Stimulated activated CD4-positive, alpha-beta T cell treated with anti-CD3 and anti-CD28 coated beads, Interleukin-2, amount 100 ng/mL, for 48 hours (primary cell): ENCODE measurements around the gene IGSF3.
"Not testable (repeated sequence)": the region's sequence is repeated elsewhere in the genome, so short reads cannot be mapped to it uniquely, and the experiment has no call there.

ENCODE experiments used
- DNase-seq, 2 donors: peaks; one replicate each; pipeline ENCODE4 v3.0.0-alpha.2; 2020

The IGSF3 gene

GRCh38 chr1:116627357-116627756 lies 40.2 kb downstream of the IGSF3 start:
- DNase-seq: not testable (repeated sequence)

- not testable (repeated sequence) for DNase-seq
Measured at GRCh38 chr1:116626915-116627314, 40.6 kb downstream of the IGSF3 start.

GRCh38 chr1:116625155-116625554 lies 42.4 kb downstream of the IGSF3 start:
- not testable (repeated sequence) for DNase-seq

GRCh38 chr1:116624040-116624439 lies 43.5 kb downstream of the IGSF3 start:
- DNase-seq: no peak

- DNase-seq: not testable (repeated sequence)
Measured at GRCh38 chr1:116622496-116622895, 45.0 kb downstream of the IGSF3 start.

- DNase-seq: not testable (repeated sequence)
Measured at GRCh38 chr1:116621756-116622155, 45.8 kb downstream of the IGSF3 start.

- not testable (repeated sequence) for DNase-seq
Measured at GRCh38 chr1:116620392-116620791, 47.1 kb downstream of the IGSF3 start.

GRCh38 chr1:116619106-116619505 lies 48.4 kb downstream of the IGSF3 start:
- not testable (repeated sequence) for DNase-seq

GRCh38 chr1:116617808-116618207 lies 49.7 kb downstream of the IGSF3 start:
- DNase-seq: not testable (repeated sequence)

GRCh38 chr1:116613825-116614224 lies 53.7 kb downstream of the IGSF3 start:
- not testable (repeated sequence) for DNase-seq

- DNase-seq: not testable (repeated sequence)
Measured at GRCh38 chr1:116609801-116610371, 57.6 kb downstream of the IGSF3 start.

GRCh38 chr1:116608841-116609240 lies 58.7 kb downstream of the IGSF3 start:
- DNase-seq: not testable (repeated sequence)

- DNase-seq: not testable (repeated sequence)
Measured at GRCh38 chr1:116608151-116608550, 59.4 kb downstream of the IGSF3 start.

GRCh38 chr1:116607463-116607862 lies 60.1 kb downstream of the IGSF3 start:
- DNase-seq: not testable (repeated sequence)

GRCh38 chr1:116606067-116606466 lies 61.5 kb downstream of the IGSF3 start:
- DNase-seq: not testable (repeated sequence)

- DNase-seq: no peak
Measured at GRCh38 chr1:116605315-116605714, 62.2 kb downstream of the IGSF3 start.

- not testable (repeated sequence) for DNase-seq
Measured at GRCh38 chr1:116604408-116604807, 63.1 kb downstream of the IGSF3 start.

- not testable (repeated sequence) for DNase-seq
Measured at GRCh38 chr1:116603646-116604045, 63.9 kb downstream of the IGSF3 start.

- DNase-seq: not testable (repeated sequence)
Measured at GRCh38 chr1:116599369-116599768, 68.2 kb downstream of the IGSF3 start.

- not testable (repeated sequence) for DNase-seq
Measured at GRCh38 chr1:116598420-116599036, 69.0 kb downstream of the IGSF3 start.

- not testable (repeated sequence) for DNase-seq
Measured at GRCh38 chr1:116597388-116597787, 70.1 kb downstream of the IGSF3 start.

- not testable (repeated sequence) for DNase-seq
Measured at GRCh38 chr1:116596742-116597307, 70.7 kb downstream of the IGSF3 start.

- DNase-seq: peak; percentile 36 to 52
Measured at GRCh38 chr1:116595946-116596741, 71.4 kb downstream of the IGSF3 start.
